Measurements from ENCODE around the gene FCER1G.
A peak's percentile ranks its signal among the peaks of the same experiment; 100 is the strongest.

The FCER1G gene

DNA sequence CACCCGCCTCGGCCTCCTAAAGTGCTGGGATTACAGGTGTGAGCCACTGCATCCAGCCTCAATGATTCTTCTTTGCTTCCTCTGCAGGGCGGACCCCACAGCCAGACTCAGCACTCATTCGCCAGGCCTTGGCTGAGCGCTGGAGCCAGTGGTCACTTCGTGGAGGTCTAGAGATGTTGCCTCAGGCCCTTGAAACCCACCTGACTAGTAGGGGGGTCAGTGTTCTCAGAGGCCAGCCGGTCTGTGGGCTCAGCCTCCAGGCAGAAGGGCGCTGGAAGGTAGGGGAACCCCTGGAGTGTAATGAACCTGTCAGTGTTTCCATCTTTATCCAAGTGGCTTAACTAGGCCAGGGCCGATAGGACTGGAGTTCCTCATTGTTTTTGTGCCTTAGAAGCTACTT lies 46.2 kb upstream of the FCER1G start:
- no peak overlapping the region for H3K4me2 ChIP-seq (ENCODE audit: low read length)
- TF ChIP-seq, protein P1, sequence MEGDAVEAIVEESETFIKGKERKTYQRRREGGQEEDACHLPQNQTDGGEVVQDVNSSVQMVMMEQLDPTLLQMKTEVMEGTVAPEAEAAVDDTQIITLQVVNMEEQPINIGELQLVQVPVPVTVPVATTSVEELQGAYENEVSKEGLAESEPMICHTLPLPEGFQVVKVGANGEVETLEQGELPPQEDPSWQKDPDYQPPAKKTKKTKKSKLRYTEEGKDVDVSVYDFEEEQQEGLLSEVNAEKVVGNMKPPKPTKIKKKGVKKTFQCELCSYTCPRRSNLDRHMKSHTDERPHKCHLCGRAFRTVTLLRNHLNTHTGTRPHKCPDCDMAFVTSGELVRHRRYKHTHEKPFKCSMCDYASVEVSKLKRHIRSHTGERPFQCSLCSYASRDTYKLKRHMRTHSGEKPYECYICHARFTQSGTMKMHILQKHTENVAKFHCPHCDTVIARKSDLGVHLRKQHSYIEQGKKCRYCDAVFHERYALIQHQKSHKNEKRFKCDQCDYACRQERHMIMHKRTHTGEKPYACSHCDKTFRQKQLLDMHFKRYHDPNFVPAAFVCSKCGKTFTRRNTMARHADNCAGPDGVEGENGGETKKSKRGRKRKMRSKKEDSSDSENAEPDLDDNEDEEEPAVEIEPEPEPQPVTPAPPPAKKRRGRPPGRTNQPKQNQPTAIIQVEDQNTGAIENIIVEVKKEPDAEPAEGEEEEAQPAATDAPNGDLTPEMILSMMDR (IDR thresholded peaks at IDR 0.05; ENCODE audit: low read length) = no peak
- no peak for TF ChIP-seq EZH2 (IDR thresholded peaks at IDR 0.05; ENCODE audit: borderline replicate concordance, low read length)
- no peak overlapping the region for H3K9ac ChIP-seq (ENCODE audit: low read length)
- peaks cover 21% of the 10 kb centered on the region for H3K4me1 ChIP-seq (ENCODE audit: insufficient read depth, low read length, severe bottlenecking)
- H2AFZ ChIP-seq (ENCODE audit: low read length) = no peak overlapping the region
- H4K20me1 ChIP-seq (ENCODE audit: insufficient read depth, low read length) = no peaks in the 10 kb centered on the region
- H3F3A ChIP-seq (ENCODE audit: insufficient read depth, low read length) = peaks cover 5% of the 10 kb centered on the region
- H3K27me3 ChIP-seq (ENCODE audit: insufficient read depth, low read length) = no peaks in the 10 kb centered on the region
- H3K9me3 ChIP-seq (ENCODE audit: low read length) = no peaks in the 10 kb centered on the region
- no peak overlapping the region for H3K27ac ChIP-seq (ENCODE audit: low read depth, low read length, poor library complexity, severe bottlenecking)
- peaks cover 61% of the 10 kb centered on the region for H3K36me3 ChIP-seq (ENCODE audit: insufficient read depth, low read length)
- no peaks in the 10 kb centered on the region for H3K9me2 ChIP-seq (ENCODE audit: low read depth, low read length)
- H3K4me3 ChIP-seq (ENCODE audit: low read depth, low read length, poor library complexity, severe bottlenecking) = no peak overlapping the region
- H3K79me2 ChIP-seq (ENCODE audit: insufficient read depth, low read length) = no peaks in the 10 kb centered on the region

DNA sequence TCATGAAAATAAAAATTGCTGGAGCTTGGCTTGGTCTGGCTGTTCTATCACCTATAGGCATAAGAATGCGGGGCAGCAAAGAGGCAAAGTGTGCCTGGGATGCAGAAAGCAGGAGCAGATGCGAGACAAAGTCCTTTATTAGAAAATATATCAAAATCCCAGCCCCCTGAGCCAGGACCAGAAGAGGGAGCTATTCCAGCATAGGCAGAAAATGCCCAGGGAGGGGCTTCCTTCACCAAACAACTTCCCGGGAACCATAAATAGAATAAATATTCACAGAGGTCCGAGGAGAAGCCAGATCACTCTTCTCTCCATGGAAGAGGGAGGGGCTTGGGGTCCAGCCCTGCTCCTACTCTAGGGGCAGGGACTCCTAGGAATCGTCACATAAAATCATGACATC lies 43.9 kb upstream of the FCER1G start:
- Histone ChIP-seq H3K4me1 (ENCODE audit: insufficient read depth, low read length, severe bottlenecking) (peaks cover 21% of the 10 kb centered on the region), H3K9me3 (ENCODE audit: low read length) (no peaks in the 10 kb centered on the region), H3F3A (ENCODE audit: insufficient read depth, low read length) (no peaks in the 10 kb centered on the region), H3K4me2 (ENCODE audit: low read length) (no peak overlapping the region), H3K27ac (ENCODE audit: low read depth, low read length, poor library complexity, severe bottlenecking) (no peak overlapping the region), H3K79me2 (ENCODE audit: insufficient read depth, low read length) (no peaks in the 10 kb centered on the region), H3K27me3 (ENCODE audit: insufficient read depth, low read length) (no peaks in the 10 kb centered on the region), H3K9ac (ENCODE audit: low read length) (no peak overlapping the region), H2AFZ (ENCODE audit: low read length) (no peak overlapping the region), H4K20me1 (ENCODE audit: insufficient read depth, low read length) (no peaks in the 10 kb centered on the region), H3K36me3 (ENCODE audit: insufficient read depth, low read length) (peaks cover 64% of the 10 kb centered on the region), H3K9me2 (ENCODE audit: low read depth, low read length) (no peaks in the 10 kb centered on the region), H3K4me3 (ENCODE audit: low read depth, low read length, poor library complexity, severe bottlenecking) (no peak overlapping the region)
- TF ChIP-seq, protein P1 (IDR thresholded peaks at IDR 0.05; ENCODE audit: low read length) = peak; percentile 28; the same call in 1 of the 2 replicates
- no peak for TF ChIP-seq EZH2 (IDR thresholded peaks at IDR 0.05; ENCODE audit: borderline replicate concordance, low read length)

DNA sequence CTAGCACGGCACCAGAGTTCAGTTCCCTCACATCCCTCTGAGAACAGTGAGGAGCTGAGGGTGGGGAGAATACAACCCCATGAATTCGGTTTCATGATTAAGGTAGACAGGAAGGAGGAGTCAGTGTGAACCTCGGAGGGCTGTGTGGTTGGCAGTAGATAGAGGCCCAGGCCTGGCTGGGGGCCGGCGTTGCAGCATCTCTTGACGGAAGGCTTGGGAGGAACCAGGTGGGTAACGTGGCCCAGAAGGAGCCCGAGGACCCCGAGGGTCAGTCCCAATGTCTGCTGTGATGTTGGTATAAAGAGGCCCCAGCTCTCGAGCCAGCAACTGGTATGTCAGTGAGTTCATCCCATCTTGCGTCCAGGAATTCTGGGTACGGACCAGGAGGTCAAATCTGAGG lies 43.4 kb upstream of the FCER1G start:
- no peaks in the 10 kb centered on the region for H3F3A ChIP-seq (ENCODE audit: insufficient read depth, low read length)
- H3K36me3 ChIP-seq (ENCODE audit: insufficient read depth, low read length) = peaks cover 64% of the 10 kb centered on the region
- TF ChIP-seq, protein P1 (IDR thresholded peaks at IDR 0.05; ENCODE audit: low read length) = no peak
- TF ChIP-seq EZH2 (IDR thresholded peaks at IDR 0.05; ENCODE audit: borderline replicate concordance, low read length) = no peak
- no peaks in the 10 kb centered on the region for H3K9me2 ChIP-seq (ENCODE audit: low read depth, low read length)
- H3K4me3 ChIP-seq (ENCODE audit: low read depth, low read length, poor library complexity, severe bottlenecking) = no peak overlapping the region
- no peaks in the 10 kb centered on the region for H3K27me3 ChIP-seq (ENCODE audit: insufficient read depth, low read length)
- H2AFZ ChIP-seq (ENCODE audit: low read length) = no peak overlapping the region
- H3K4me1 ChIP-seq (ENCODE audit: insufficient read depth, low read length, severe bottlenecking) = peaks cover 25% of the 10 kb centered on the region
- no peak overlapping the region for H3K4me2 ChIP-seq (ENCODE audit: low read length)
- H3K9me3 ChIP-seq (ENCODE audit: low read length) = no peaks in the 10 kb centered on the region
- H3K9ac ChIP-seq (ENCODE audit: low read length) = no peak overlapping the region
- no peaks in the 10 kb centered on the region for H4K20me1 ChIP-seq (ENCODE audit: insufficient read depth, low read length)
- H3K27ac ChIP-seq (ENCODE audit: low read depth, low read length, poor library complexity, severe bottlenecking) = no peak overlapping the region
- no peaks in the 10 kb centered on the region for H3K79me2 ChIP-seq (ENCODE audit: insufficient read depth, low read length)
